SU-DHL-6 (cell line): ENCODE data around the gene FAM135A.

Experiments
- H2AFZ ChIP-seq: fragments of 200-600 bp; sonication (generic); 2 replicates; pipeline ENCODE4 v1.6.1; 2014; ENCODE audit warnings: low read depth, mild to moderate bottlenecking, moderate library complexity, mixed read lengths, antibody characterized with exemption, low read length; ENCODE audit not compliant: severe bottlenecking
- H3F3A ChIP-seq: fragments of 200-600 bp; shearing (Covaris generic); 2 replicates; pipeline ENCODE4 v1.6.0; 2016; ENCODE audit warnings: antibody characterized with exemption, mild to moderate bottlenecking; ENCODE audit not compliant: insufficient read depth
- H3K27ac ChIP-seq: fragments of 200-600 bp; sonication (generic); 2 replicates; pipeline ENCODE4 v1.5.1; 2016; ENCODE audit warnings: low read depth, mild to moderate bottlenecking, low read length, moderate library complexity, mixed read lengths
- H3K27me3 ChIP-seq: fragments of 200-600 bp; sonication (generic), shearing (Covaris generic); 2 replicates; pipeline ENCODE4 v1.6.0; 2014; ENCODE audit warnings: mild to moderate bottlenecking, low read length
- H3K36me3 ChIP-seq: fragments of 200-600 bp; sonication (generic); 2 replicates; pipeline ENCODE4 v1.6.1; 2014; ENCODE audit warnings: mild to moderate bottlenecking, low read length, mixed read lengths
- H3K4me2 ChIP-seq: fragments of 300-600, 200-600 bp; shearing (Covaris generic), sonication (generic); 2 replicates; pipeline ENCODE4 v1.6.0; 2014; ENCODE audit warnings: low read length, low read depth, mild to moderate bottlenecking; ENCODE audit not compliant: poor library complexity, severe bottlenecking
- H3K4me3 ChIP-seq: fragments of 200-600 bp; sonication (generic); 2 replicates; pipeline ENCODE4 v1.5.1; 2014; ENCODE audit warnings: antibody characterized with exemption, low read length, mild to moderate bottlenecking, mixed read lengths; ENCODE audit not compliant: insufficient read depth, poor library complexity, severe bottlenecking
- H3K79me2 ChIP-seq: fragments of 200-600 bp; sonication (generic); 2 replicates; pipeline ENCODE4 v1.6.1; 2014; ENCODE audit warnings: mild to moderate bottlenecking, low read length, moderate library complexity; ENCODE audit not compliant: insufficient read depth
- H3K9ac ChIP-seq: fragments of 200-600 bp; sonication (generic); 2 replicates; pipeline ENCODE4 v1.7.0; 2014; ENCODE audit warnings: mild to moderate bottlenecking, low read length
- H3K9me2 ChIP-seq: fragments of 200-600 bp; sonication (generic); replicated peaks from 2 replicates; pipeline ENCODE4 v1.6.1; 2014; ENCODE audit warnings: low read length; ENCODE audit not compliant: insufficient read depth
- H3K9me3 ChIP-seq: fragments of 200-600 bp; sonication (generic); 2 replicates; pipeline ENCODE4 v1.6.1; 2014; ENCODE audit warnings: low read length, mixed read lengths; ENCODE audit not compliant: insufficient read depth
- H4K20me1 ChIP-seq: fragments of 200-600 bp; sonication (generic); 2 replicates; pipeline ENCODE4 v1.6.1; 2014; ENCODE audit warnings: low read depth, mild to moderate bottlenecking, antibody characterized with exemption, low read length, moderate library complexity, mixed read lengths
- EZH2phosphoT487 ChIP-seq: fragments of 200-600 bp; sonication (generic), shearing (Covaris generic); conservative IDR thresholded peaks from 2 replicates; pipeline ENCODE4 v1.6.1; 2018; ENCODE audit warnings: mild to moderate bottlenecking, antibody characterized with exemption, low read length, moderate library complexity, mixed read lengths
- TF ChIP-seq, protein P1 (sequence below): fragments of 200-600 bp; sonication (generic); IDR thresholded peaks from one replicate; pipeline ENCODE4 v1.5.1; 2017; ENCODE audit warnings: antibody characterized with exemption, mild to moderate bottlenecking, low read length, moderate library complexity; ENCODE audit not compliant: insufficient read depth, poor library complexity, severe bottlenecking

FAM135A gene

DNA sequence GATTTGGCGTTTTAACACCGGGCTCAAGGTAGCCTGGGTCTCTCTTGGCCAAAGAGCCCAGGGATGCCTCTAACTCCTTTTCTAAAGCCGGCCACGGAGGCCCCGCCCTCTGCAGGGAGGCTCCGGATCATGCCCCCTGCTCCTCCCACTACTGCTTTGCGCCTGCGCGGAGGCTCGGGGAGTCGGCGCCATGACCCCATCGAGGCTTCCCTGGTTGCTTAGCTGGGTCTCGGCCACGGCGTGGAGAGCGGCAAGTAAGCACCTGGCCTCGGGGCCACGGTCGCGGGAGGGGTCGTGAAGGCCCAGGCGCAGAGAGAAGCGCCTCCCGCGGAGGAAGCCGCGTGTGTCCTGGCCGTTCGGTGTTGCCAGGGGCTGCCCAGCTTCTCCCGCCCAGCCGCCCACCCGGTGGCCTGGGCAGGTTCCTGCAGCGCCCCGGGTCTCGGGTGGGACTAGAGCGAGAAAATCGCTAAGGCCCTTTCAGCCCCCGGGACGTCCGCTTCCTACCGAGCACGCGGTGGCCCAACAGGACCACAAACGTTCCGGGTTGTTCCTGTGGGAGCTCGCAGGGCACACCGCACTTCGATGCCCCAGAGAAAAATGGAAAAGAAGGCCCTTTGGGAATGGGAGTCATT is 153.6 kb downstream of the FAM135A start, which contains the start of gene SDHAF4:
Gene SDHAF4 (plus strand): TSS at position 180 of the 632 bp plus-strand sequence. CDS start 11 bp downstream, at position 191.
- H3K4me2 ChIP-seq: peak within 1 kb of the TSS; percentile 99
- H3K36me3 ChIP-seq: peaks cover 4% of the 10 kb centered on the region
- H3K4me3 ChIP-seq: peak within 1 kb of the TSS; percentile 92
- peak within 1 kb of the TSS; percentile 93 for H3K9ac ChIP-seq
- H3K9me2 ChIP-seq: no peaks in the 10 kb centered on the region
- no peaks in the 10 kb centered on the region for H3K27me3 ChIP-seq
- peak within 1 kb of the TSS; percentile 98 for H2AFZ ChIP-seq
- peaks cover 10% of the 10 kb centered on the region; the same call in 1 of the 2 replicates for H3F3A ChIP-seq
- TF ChIP-seq, protein P1, sequence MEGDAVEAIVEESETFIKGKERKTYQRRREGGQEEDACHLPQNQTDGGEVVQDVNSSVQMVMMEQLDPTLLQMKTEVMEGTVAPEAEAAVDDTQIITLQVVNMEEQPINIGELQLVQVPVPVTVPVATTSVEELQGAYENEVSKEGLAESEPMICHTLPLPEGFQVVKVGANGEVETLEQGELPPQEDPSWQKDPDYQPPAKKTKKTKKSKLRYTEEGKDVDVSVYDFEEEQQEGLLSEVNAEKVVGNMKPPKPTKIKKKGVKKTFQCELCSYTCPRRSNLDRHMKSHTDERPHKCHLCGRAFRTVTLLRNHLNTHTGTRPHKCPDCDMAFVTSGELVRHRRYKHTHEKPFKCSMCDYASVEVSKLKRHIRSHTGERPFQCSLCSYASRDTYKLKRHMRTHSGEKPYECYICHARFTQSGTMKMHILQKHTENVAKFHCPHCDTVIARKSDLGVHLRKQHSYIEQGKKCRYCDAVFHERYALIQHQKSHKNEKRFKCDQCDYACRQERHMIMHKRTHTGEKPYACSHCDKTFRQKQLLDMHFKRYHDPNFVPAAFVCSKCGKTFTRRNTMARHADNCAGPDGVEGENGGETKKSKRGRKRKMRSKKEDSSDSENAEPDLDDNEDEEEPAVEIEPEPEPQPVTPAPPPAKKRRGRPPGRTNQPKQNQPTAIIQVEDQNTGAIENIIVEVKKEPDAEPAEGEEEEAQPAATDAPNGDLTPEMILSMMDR: no peak
- no peak for TF ChIP-seq EZH2phosphoT487
- H3K79me2 ChIP-seq: peaks cover 7% of the 10 kb centered on the region
- H3K27ac ChIP-seq: peak within 1 kb of the TSS; percentile 52
- H3K9me3 ChIP-seq: no peaks in the 10 kb centered on the region
- H4K20me1 ChIP-seq: no peaks in the 10 kb centered on the region

GRCh38 chr6:70574643-70575042 is 161.3 kb downstream of the FAM135A start:
- H3K27ac ChIP-seq: no peak overlapping the region
- no peaks in the 10 kb centered on the region for H3K27me3 ChIP-seq
- H3K9me3 ChIP-seq: no peaks in the 10 kb centered on the region
- no peaks in the 10 kb centered on the region for H4K20me1 ChIP-seq
- H3K4me3 ChIP-seq: no peak overlapping the region
- peaks cover 4% of the 10 kb centered on the region; the same call in 1 of the 2 replicates for H3K36me3 ChIP-seq
- H3F3A ChIP-seq: peaks cover 2% of the 10 kb centered on the region; the same call in 1 of the 2 replicates
- no peak overlapping the region for H2AFZ ChIP-seq
- no peaks in the 10 kb centered on the region for H3K9me2 ChIP-seq
- no peak for TF ChIP-seq EZH2phosphoT487
- TF ChIP-seq, protein P1: no peak
- H3K4me2 ChIP-seq: no peak overlapping the region
- no peaks in the 10 kb centered on the region for H3K79me2 ChIP-seq
- H3K9ac ChIP-seq: no peak overlapping the region

- no peaks in the 10 kb centered on the region for H3K9me2 ChIP-seq
- no peak overlapping the region for H2AFZ ChIP-seq
- TF ChIP-seq EZH2phosphoT487: no peak
- TF ChIP-seq, protein P1: no peak
These were observed 162.7 kb downstream of the FAM135A start for GRCh38 chr6:70575899-70576495.

More at GRCh38 chr6:70575899-70576495, 162.7 kb downstream of the FAM135A start:
- no peak overlapping the region for H3K4me2 ChIP-seq
- no peaks in the 10 kb centered on the region for H3K27me3 ChIP-seq
- H3K36me3 ChIP-seq: peaks cover 4% of the 10 kb centered on the region; the same call in 1 of the 2 replicates
- H3K9me3 ChIP-seq: no peaks in the 10 kb centered on the region
- H4K20me1 ChIP-seq: no peaks in the 10 kb centered on the region
- no peaks in the 10 kb centered on the region for H3K79me2 ChIP-seq
- H3K9ac ChIP-seq: no peak overlapping the region
- no peak overlapping the region for H3K4me3 ChIP-seq
- H3K27ac ChIP-seq: no peak overlapping the region
- H3F3A ChIP-seq: no peaks in the 10 kb centered on the region
